CD4-positive, alpha-beta T cell treated with Interleukin-17A for 1 hour (primary cell): ENCODE data around the gene ZNF345.

Experiments used
- DNase-seq: peaks from one replicate; pipeline ENCODE4 v3.0.0-alpha.2; 2020

ZNF345 gene

GRCh38 chr19:36918090-36918489 is 67.4 kb downstream of the ZNF345 start:
- DNase-seq, result no peak
